GM12878 (cell line): ENCODE data around the gene VWA8. TPM values are rescaled to one million over a fixed set of nuclear protein-coding genes. Genes with fewer than 3 reads are reported as not detected.

Experiments
- ATAC-seq: fragments of 200-7000 bp; cut with Tn5 transposase; 3 replicates; pipeline ENCODE4 v1.9.1; 2020; ENCODE audit warnings: mild to moderate bottlenecking, moderate library complexity
- BruUV-seq: library from RNA; stranded (reverse); fragments of 400-500 nt; replicated peaks from 2 replicates; lab custom pipeline; 2021; lab: Mats Ljungman, UMichigan
- CTCF ChIA-PET: fragments of 300-600 bp; sonication (Branson Sonifier 250); formaldehyde crosslinking; extraction: SDS; loops from one replicate; lab custom pipeline; 2021; ENCODE audit warnings: inconsistent platforms; lab: Yijun Ruan, JAX
- POLR2A ChIA-PET: fragments of 350-600 bp; formaldehyde crosslinking; extraction: SDS; loops from one replicate; lab custom pipeline; 2021; ENCODE audit warnings: inconsistent platforms; lab: Charles Lee
- RAD21 ChIA-PET: fragments of 300-600 bp; sonication (Branson Sonifier 250); formaldehyde crosslinking; loops from one replicate; lab custom pipeline; 2023; ENCODE audit warnings: antibody characterized with exemption; ENCODE audit not compliant: unreplicated experiment; lab: Charles Lee
- SMC1A ChIA-PET: fragments of 300-600 bp; sonication (Branson Sonifier 250); formaldehyde crosslinking; loops from one replicate; lab custom pipeline; 2023; ENCODE audit not compliant: unreplicated experiment, uncharacterized antibody; lab: Charles Lee
- DNase-seq: peaks from one replicate; pipeline ENCODE4 v3.0.0-alpha.2; 2011; ENCODE audit warnings: low read depth, low spot score
- FAIRE-seq: peaks from 3 replicates; lab custom pipeline; 2011; peaks lifted over from hg19 to GRCh38; lab: Jason Lieb, UNC
- H2AFZ ChIP-seq: 2 replicates; pipeline ENCODE4 v1.6.0; 2011; ENCODE audit warnings: low read depth, low read length, control low read depth; ENCODE audit not compliant: control insufficient read depth
- H3K27ac ChIP-seq: 2 replicates; pipeline ENCODE4 v1.5.1; 2011; ENCODE audit warnings: control low read depth; ENCODE audit not compliant: control insufficient read depth, insufficient read depth
- H3K27me3 ChIP-seq, 2 experiments: replicated peaks in 1 of 2; 2 replicates each; pipeline versions ENCODE4 v1.6.0 to v1.6.1; 2011; ENCODE audit warnings: low read length in 1 of 2; ENCODE audit not compliant: control insufficient read depth in 2 of 2, insufficient read depth in 2 of 2
- H3K36me3 ChIP-seq, 2 experiments: 2 replicates each; pipeline ENCODE4 v1.5.1; 2011; ENCODE audit warnings: low read length in 1 of 2; ENCODE audit not compliant: control insufficient read depth in 2 of 2, insufficient read depth in 2 of 2
- H3K4me1 ChIP-seq: 2 replicates; pipeline ENCODE4 v1.6.1; 2011; ENCODE audit warnings: mild to moderate bottlenecking, low read length, moderate library complexity, mixed read lengths; ENCODE audit not compliant: control insufficient read depth, insufficient read depth
- H3K4me2 ChIP-seq: 2 replicates; pipeline ENCODE4 v1.6.0; 2011; ENCODE audit warnings: control low read depth; ENCODE audit not compliant: control insufficient read depth, insufficient read depth
- H3K4me3 ChIP-seq: fragments of 200-600 bp; sonication (generic); 2 replicates; pipeline ENCODE4 v1.5.1; 2016
- H3K79me2 ChIP-seq: 2 replicates; pipeline ENCODE4 v1.6.0; 2011; ENCODE audit warnings: low read length; ENCODE audit not compliant: control insufficient read depth, insufficient read depth
- H3K9ac ChIP-seq: 2 replicates; pipeline ENCODE4 v1.8.0; 2011; ENCODE audit warnings: low read length, control low read depth, mixed read lengths; ENCODE audit not compliant: control insufficient read depth, insufficient read depth
- H3K9me3 ChIP-seq: replicated peaks from 3 replicates; pipeline ENCODE4 v1.5.1; 2011; ENCODE audit warnings: mild to moderate bottlenecking, low read length; ENCODE audit not compliant: control insufficient read depth, insufficient read depth
- H4K20me1 ChIP-seq: 2 replicates; pipeline ENCODE4 v1.6.0; 2011; ENCODE audit not compliant: control insufficient read depth, insufficient read depth
- EP300 ChIP-seq, 2 experiments: fragments of 150-350 bp in 1 of 2; IDR thresholded peaks; 2 replicates each; pipeline ENCODE4 v1.6.1; 2011 to 2012; ENCODE audit warnings: low read depth in 2 of 2, low read length in 2 of 2, borderline replicate concordance in 1 of 2, improper control_type of control experiment in 1 of 2, inconsistent platforms in 1 of 2; ENCODE audit not compliant: control insufficient read depth in 1 of 2
- EZH2 ChIP-seq: IDR thresholded peaks from 2 replicates; pipeline ENCODE4 v1.6.1; 2012; ENCODE audit warnings: low read depth, mild to moderate bottlenecking, control low read depth, inconsistent platforms, low read length, borderline replicate concordance; ENCODE audit not compliant: control insufficient read depth
- HSF1 ChIP-seq: fragments of 150-350 bp; IDR thresholded peaks from 2 replicates; pipeline ENCODE4 v1.6.1; 2014; ENCODE audit warnings: mild to moderate bottlenecking, low read depth, low read length
- JUND ChIP-seq: IDR thresholded peaks from 2 replicates; pipeline ENCODE4 v1.6.1; 2012; ENCODE audit warnings: low read depth, mild to moderate bottlenecking, low read length, improper control_type of control experiment, moderate library complexity
- KLF5 ChIP-seq: fragments of 450-650 bp; IDR thresholded peaks from 2 replicates; pipeline ENCODE4 v1.6.1; 2014; ENCODE audit warnings: mild to moderate bottlenecking; ENCODE audit not compliant: partially characterized antibody
- NBN ChIP-seq: fragments of 450-650 bp; IDR thresholded peaks from 2 replicates; pipeline ENCODE4 v1.6.1; 2016
- POLR2AphosphoS5 ChIP-seq: IDR thresholded peaks from 2 replicates; pipeline ENCODE4 v1.6.1; 2011; ENCODE audit warnings: mild to moderate bottlenecking, low read length, inconsistent platforms
- PRDM15 ChIP-seq: fragments of 450-650 bp; formaldehyde crosslinking; IDR thresholded peaks from 2 replicates; pipeline ENCODE4 v1.4.0; 2020; ENCODE audit warnings: mild to moderate bottlenecking, moderate library complexity
- RAD51 ChIP-seq: fragments of 450-650 bp; IDR thresholded peaks from 2 replicates; pipeline ENCODE4 v1.6.1; 2016; ENCODE audit warnings: moderate library complexity, mild to moderate bottlenecking, inconsistent platforms
- SREBF1 ChIP-seq: IDR thresholded peaks from 2 replicates; pipeline ENCODE4 v1.6.1; 2012; ENCODE audit warnings: mild to moderate bottlenecking, low read length
- TBL1XR1 ChIP-seq: IDR thresholded peaks from 2 replicates; pipeline ENCODE4 v1.6.1; 2012; ENCODE audit warnings: low read depth, low read length, improper control_type of control experiment
- YY1 ChIP-seq: IDR thresholded peaks from 2 replicates; pipeline ENCODE4 v1.6.1; 2011; ENCODE audit warnings: low read depth, mild to moderate bottlenecking, low read length
- ZBTB11 ChIP-seq: fragments of 450-650 bp; formaldehyde crosslinking; IDR thresholded peaks from 2 replicates; pipeline ENCODE4 v1.5.0; 2022; ENCODE audit warnings: mild to moderate bottlenecking, missing genetic modification characterization
- WGBS: methylation state at CpG from one replicate; pipeline ENCODE4 v1.1.6; 2016; ENCODE audit warnings: low lambda C conversion rate; ENCODE audit not compliant: insufficient replicate concordance, insufficient coverage; ENCODE audit errors: missing lambda C conversion rate; 5-methylcytosine and 5-hydroxymethylcytosine counted together
- in situ Hi-C: fragments of 300-500 bp; cut with MboI; formaldehyde crosslinking; loops from 9 replicates; pipeline ENCODE4 v1.14.3; 2018; ENCODE audit warnings: mixed read lengths
- intact Hi-C: fragments of 100-400 bp; cut with micrococcal nuclease; formaldehyde crosslinking; loops from one replicate; pipeline ENCODE4 v1.14.2; 2022; ENCODE audit not compliant: unreplicated experiment
- polyA plus RNA-seq, 11 experiments: library from polyadenylated mRNA; depleted of rRNA in 4 of 11; unstranded in 6 of 11; stranded (reverse) in 5 of 11; fragments of >200 nt; fragmentation: Nextera tagmentation in 4 of 11; fragmentation: Illumina TruSeq in 1 of 11; extraction: Ambion mirVana in 4 of 11; extraction: Trizol in 1 of 11; gene quantifications; 1 replicate in 1 of 11; 2 replicates in 10 of 11; pipeline versions ENCODE4 v1.2.1 to v1.2.3, GENCODE V29; 2011 to 2016; ENCODE audit warnings: inconsistent platforms in 2 of 11, missing spikeins in 2 of 11, low read depth in 1 of 11
- total RNA-seq, 4 experiments: library from RNA; depleted of rRNA in 3 of 4; stranded (reverse); fragments of >200 nt in 3 of 4; fragmentation: Illumina TruSeq in 1 of 4; extraction: Trizol in 1 of 4; gene quantifications; 2 replicates each; pipeline versions ENCODE4 v1.2.1 to v1.2.3, GENCODE V29; 2013 to 2021

The VWA8 gene
- total and polyA plus RNA-seq, 10 of the 15 experiments (the other 5 are each of a cell fraction or from before 2014, with no cell fraction given), result 3.0 to 21.8 (median 13.5) TPM

- ChIA-PET POLR2A (no interaction called here), RAD21 (no interaction called here), SMC1A (interaction anchor here (0.6 to 1.5 kb wide), 3 partner anchors 9 to 441 kb away, joined by 3 to 4 read pairs (median 3); no protein-coding TSS in a partner anchor), CTCF (no interaction called here)
- in situ Hi-C loops (no loop called here), intact Hi-C loops (no loop called here)
- no peaks in the 10 kb centered on the region for H3K4me1 ChIP-seq
- no peak overlapping the region for H3K9ac ChIP-seq
- BruUV-seq, result no TSS peak
- FAIRE-seq, result no peak
- no peak overlapping the region for H3K4me2 ChIP-seq
- peaks cover 0 to 4% of the 10 kb centered on the region in 2 experiments; a peak in 1 of 4 replicates for H3K36me3 ChIP-seq
- no peaks in the 10 kb centered on the region for H4K20me1 ChIP-seq
- 72% methylated on average over 7 of the region's 7 CpGs for WGBS
- H3K79me2 ChIP-seq, result no peaks in the 10 kb centered on the region
- H3K9me3 ChIP-seq, result no peaks in the 10 kb centered on the region
- no peak for ATAC-seq
- no peak overlapping the region for H2AFZ ChIP-seq
- H3K27me3 ChIP-seq, result no peaks in the 10 kb centered on the region
- H3K4me3 ChIP-seq, result no peak overlapping the region
- DNase-seq, result no peak
- TF ChIP-seq KLF5, result no peak
- no peak for TF ChIP-seq JUND
- no peak for TF ChIP-seq ZBTB11
- TF ChIP-seq HSF1, result no peak
- no peak for TF ChIP-seq EP300 (IDR thresholded peaks at IDR 0.05; ENCODE audit: borderline replicate concordance in 1 of 2, control insufficient read depth in 1 of 2, low read depth in 2 of 2, low read length in 2 of 2)
- TF ChIP-seq TBL1XR1, result no peak
- no peak for TF ChIP-seq YY1
- no peak for TF ChIP-seq EZH2
- no peak for TF ChIP-seq PRDM15
- TF ChIP-seq RAD51, result no peak
- TF ChIP-seq POLR2AphosphoS5, result no peak
- TF ChIP-seq NBN, result no peak
- TF ChIP-seq SREBF1, result no peak
- H3K27ac ChIP-seq, result no peak overlapping the region
These were observed 397.4 kb downstream of the VWA8 start for GRCh38 chr13:41563341-41563983.
